ENCODE results near the gene SLC3A2. TPM values are rescaled to one million over a fixed set of nuclear protein-coding genes. Genes with fewer than 3 reads are reported as not detected.

Gene SLC3A2
- total RNA-seq, 5 donors from 2014 or later (not counting 1 experiment from before 2014, with no cell fraction given): 178 to 248 (median 237) TPM

DNA sequence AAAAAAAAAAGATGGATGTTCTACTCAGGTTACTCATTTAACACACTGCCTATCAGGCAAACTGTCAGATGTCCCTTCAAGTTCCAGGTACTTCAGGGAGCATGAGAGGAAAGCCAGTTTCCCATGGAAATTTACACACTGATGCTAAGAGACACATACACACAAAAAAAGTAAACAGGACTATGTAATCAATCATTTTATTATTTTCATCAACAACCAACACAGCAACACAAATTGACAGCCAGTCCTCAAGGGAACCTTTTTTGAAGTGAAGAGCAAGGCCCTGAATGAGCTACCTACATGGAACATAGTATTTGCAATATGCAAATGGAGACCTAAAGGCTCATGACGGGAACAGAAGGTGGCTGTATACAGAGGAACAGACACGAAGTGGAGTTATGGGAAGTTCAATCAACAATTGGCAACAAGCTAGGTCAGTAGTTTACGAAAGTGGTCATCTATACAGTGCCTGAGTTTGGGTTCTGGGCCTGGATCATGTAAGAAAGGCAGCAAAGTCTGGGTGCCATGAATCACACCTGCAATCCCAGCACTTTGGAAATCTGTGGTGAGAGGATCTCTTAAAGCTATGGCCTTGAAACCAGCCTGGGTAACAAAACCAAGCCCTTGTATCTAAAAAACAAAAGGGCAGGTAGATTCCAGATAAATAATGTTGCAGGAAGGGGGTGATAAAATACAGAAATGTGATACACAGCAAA, 28.7 kb upstream of the SLC3A2 start:
- ChIA-PET POLR2A (interaction anchor here (0.5 to 6.5 kb wide), 6 partner anchors 9 to 98 kb away, joined by 3 to 71 read pairs (median 4); partner anchors contain the start of genes WDR74 (in 1 of the 2) and ZBTB3 (in 1 of the 2)), CTCF (interaction anchor here (1.0 to 1.4 kb wide), 2 partner anchors 11 to 66 kb away, joined by 3 to 4 read pairs; no protein-coding TSS in a partner anchor)
- H3K36me3 Mint-ChIP-seq: peaks cover 38% of the 10 kb centered on the region
- peak overlapping the region; percentile 72 to 76 for H3K27ac Mint-ChIP-seq
- H3K4me3 ChIP-seq (ENCODE audit: control insufficient read depth in 1 of 2, extremely low read depth in 1 of 2, low read length in 1 of 2): no peak overlapping the region
- peak overlapping the region in 2 of 3 donors; percentile 10 to 22 for H3K4me3 Mint-ChIP-seq
- ATAC-seq (replicated peaks in 1 of 4): no peak
- no peaks in the 10 kb centered on the region for H3K27me3 ChIP-seq (replicated peaks in 1 of 2; ENCODE audit: control insufficient read depth in 2 of 2, extremely low read depth in 1 of 2, insufficient read depth in 2 of 2, low read length in 1 of 2)
- no peaks in the 10 kb centered on the region for H3K27me3 Mint-ChIP-seq
- no peak for DNase-seq
- H3K9me3 ChIP-seq: no peaks in the 10 kb centered on the region
- WGBS (ENCODE audit: insufficient coverage): 46% methylated on average over 3 of the region's 3 CpGs
- peak overlapping the region; percentile 3 for H3K27ac ChIP-seq (ENCODE audit: low read length)
- peaks cover 32 to 35% of the 10 kb centered on the region in 2 experiments for H3K4me1 ChIP-seq (ENCODE audit: control insufficient read depth in 1 of 2, extremely low read depth in 1 of 2, insufficient read depth in 2 of 2, low read length in 2 of 2)
- H3K36me3 ChIP-seq (ENCODE audit: control insufficient read depth in 2 of 2, extremely low read depth in 1 of 2, insufficient read depth in 1 of 2, low read length in 1 of 2): peaks cover 0 to 33% of the 10 kb centered on the region in 2 donors
- peaks cover 43 to 58% (median 47%) of the 10 kb centered on the region in 3 donors for H3K4me1 Mint-ChIP-seq
- H3K9me3 Mint-ChIP-seq: no peaks in the 10 kb centered on the region

DNA sequence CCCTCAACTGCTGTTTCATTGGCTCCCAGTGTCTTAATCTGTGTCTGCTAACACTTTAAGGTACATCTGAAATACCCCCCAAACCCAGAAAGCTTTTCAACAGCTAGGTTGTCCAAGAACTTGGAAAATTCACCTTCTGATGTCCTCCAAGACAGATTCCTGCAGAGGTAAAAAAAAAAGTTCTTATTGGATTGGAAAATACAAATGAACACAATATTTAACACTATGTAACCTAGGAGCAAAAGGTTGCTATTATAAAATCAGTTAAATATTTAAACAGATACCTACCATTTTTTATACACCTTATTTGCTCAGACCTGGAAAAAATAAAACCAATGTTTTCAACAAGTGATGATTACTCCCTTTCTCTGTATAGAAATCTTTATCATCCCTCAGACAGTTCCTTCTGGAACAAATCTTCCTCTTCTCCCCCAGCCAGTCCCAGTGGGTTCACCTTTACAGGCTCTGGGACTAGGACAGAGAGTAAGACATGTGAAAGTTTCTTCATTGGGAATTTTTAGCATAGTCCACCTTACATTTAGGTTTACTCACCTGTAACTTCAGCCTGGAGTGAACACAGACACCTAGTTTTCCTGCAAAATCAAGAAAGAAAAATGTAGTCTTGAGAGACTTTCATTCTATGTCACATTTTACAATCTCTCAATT, 28.0 kb upstream of the SLC3A2 start:
- Mint-ChIP-seq H3K27me3 (no peaks in the 10 kb centered on the region), H3K4me3 (peak overlapping the region; percentile 93 to 98 (median 97)), H3K36me3 (peaks cover 38% of the 10 kb centered on the region), H3K9me3 (no peaks in the 10 kb centered on the region), H3K27ac (peak overlapping the region; percentile 7 to 96), H3K4me1 (peaks cover 44 to 61% (median 54%) of the 10 kb centered on the region in 3 donors)
- DNase-seq: no peak
- no peak overlapping the region for H3K27ac ChIP-seq (ENCODE audit: low read length)
- peaks cover 32 to 40% of the 10 kb centered on the region in 2 experiments for H3K4me1 ChIP-seq (ENCODE audit: control insufficient read depth in 1 of 2, extremely low read depth in 1 of 2, insufficient read depth in 2 of 2, low read length in 2 of 2)
- peaks cover 0 to 33% of the 10 kb centered on the region in 2 donors for H3K36me3 ChIP-seq (ENCODE audit: control insufficient read depth in 2 of 2, extremely low read depth in 1 of 2, insufficient read depth in 1 of 2, low read length in 1 of 2)
- no peak for ATAC-seq (replicated peaks in 1 of 4)
- CTCF ChIA-PET: interaction anchor here in 1 of 2 donors (1.4 kb wide), 1 partner anchor 10 kb away, joined by 4 read pairs; no protein-coding TSS in a partner anchor
- no peaks in the 10 kb centered on the region for H3K9me3 ChIP-seq
- no peaks in the 10 kb centered on the region for H3K27me3 ChIP-seq (replicated peaks in 1 of 2; ENCODE audit: control insufficient read depth in 2 of 2, extremely low read depth in 1 of 2, insufficient read depth in 2 of 2, low read length in 1 of 2)
- POLR2A ChIA-PET: interaction anchor here (0.5 to 6.5 kb wide), 6 partner anchors 10 to 99 kb away, joined by 3 to 71 read pairs (median 6); partner anchors contain the start of genes TMEM179B (in 1 of the 2), WDR74 (in 1 of the 2) and ZBTB3 (in 1 of the 2)
- no peak overlapping the region for H3K4me3 ChIP-seq (ENCODE audit: control insufficient read depth in 1 of 2, extremely low read depth in 1 of 2, low read length in 1 of 2)

DNA sequence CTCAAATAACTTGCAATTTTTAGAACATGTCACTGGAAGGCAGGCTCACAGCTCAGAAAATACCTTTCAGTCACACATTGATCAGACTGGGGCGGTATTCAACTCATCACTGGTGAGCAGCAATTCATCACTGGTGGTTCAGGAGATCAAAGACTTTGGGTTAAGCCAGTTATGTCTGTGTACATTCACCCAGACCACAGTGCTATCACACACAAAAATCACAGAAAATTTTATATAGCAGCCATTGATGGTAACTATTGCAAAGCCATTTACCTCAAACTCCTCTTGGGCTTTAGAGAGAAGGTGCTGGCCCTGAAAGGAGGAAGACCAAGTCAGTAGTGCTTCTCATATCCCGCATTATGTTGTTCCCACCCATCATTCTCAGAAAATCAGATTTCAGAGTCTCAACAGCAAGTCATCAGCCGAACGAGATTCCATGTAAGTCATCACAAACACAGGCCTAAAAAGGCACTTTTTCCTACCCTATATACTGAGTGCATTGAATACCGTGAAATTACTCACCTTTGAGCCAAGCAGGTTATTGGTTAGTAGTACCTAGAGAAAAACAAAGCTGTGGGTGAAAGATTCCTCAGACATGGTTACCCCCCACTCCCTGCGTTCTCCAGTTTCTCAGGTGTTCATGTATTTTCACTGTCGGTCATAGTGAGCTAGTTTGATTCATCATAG, 27.3 kb upstream of the SLC3A2 start:
- H3K9me3 ChIP-seq: no peaks in the 10 kb centered on the region
- peak overlapping the region; percentile 93 to 98 (median 97) for H3K4me3 Mint-ChIP-seq
- H3K27me3 Mint-ChIP-seq: no peaks in the 10 kb centered on the region
- H3K4me1 Mint-ChIP-seq: peaks cover 46 to 67% (median 62%) of the 10 kb centered on the region in 3 donors
- WGBS (ENCODE audit: insufficient coverage): 10% methylated on average over 2 of the region's 7 CpGs
- peak in 1 of 35 experiments; percentile 52 for DNase-seq
- POLR2A ChIA-PET: interaction anchor here (0.6 to 6.5 kb wide), 17 partner anchors 9 to 188 kb away, joined by 3 to 71 read pairs (median 4); partner anchors contain the start of genes C11orf98 (in 1 of the 2), CSKMT (in 1 of the 2), LBHD1 (in 1 of the 2) and SLC3A2 (in 1 of the 2)
- H3K9me3 Mint-ChIP-seq: no peaks in the 10 kb centered on the region
- peak overlapping the region; percentile 15 for H3K27ac ChIP-seq (ENCODE audit: low read length)
- CTCF ChIA-PET: interaction anchor here in 1 of 2 donors (1.1 to 1.2 kb wide), 4 partner anchors 11 to 67 kb away, joined by 3 to 4 read pairs (median 4); partner anchors contain the start of gene SLC3A2
- peaks cover 32 to 40% of the 10 kb centered on the region in 2 experiments for H3K4me1 ChIP-seq (ENCODE audit: control insufficient read depth in 1 of 2, extremely low read depth in 1 of 2, insufficient read depth in 2 of 2, low read length in 2 of 2)
- H3K36me3 Mint-ChIP-seq: peaks cover 38% of the 10 kb centered on the region
- no peak for ATAC-seq (replicated peaks in 1 of 4)
- H3K36me3 ChIP-seq (ENCODE audit: control insufficient read depth in 2 of 2, extremely low read depth in 1 of 2, insufficient read depth in 1 of 2, low read length in 1 of 2): peaks cover 0 to 33% of the 10 kb centered on the region in 2 donors
- peak overlapping the region; percentile 94 to 96 for H3K27ac Mint-ChIP-seq
- peak overlapping the region; percentile 12 to 81 for H3K4me3 ChIP-seq (ENCODE audit: control insufficient read depth in 1 of 2, extremely low read depth in 1 of 2, low read length in 1 of 2)
- no peaks in the 10 kb centered on the region for H3K27me3 ChIP-seq (replicated peaks in 1 of 2; ENCODE audit: control insufficient read depth in 2 of 2, extremely low read depth in 1 of 2, insufficient read depth in 2 of 2, low read length in 1 of 2)

DNA sequence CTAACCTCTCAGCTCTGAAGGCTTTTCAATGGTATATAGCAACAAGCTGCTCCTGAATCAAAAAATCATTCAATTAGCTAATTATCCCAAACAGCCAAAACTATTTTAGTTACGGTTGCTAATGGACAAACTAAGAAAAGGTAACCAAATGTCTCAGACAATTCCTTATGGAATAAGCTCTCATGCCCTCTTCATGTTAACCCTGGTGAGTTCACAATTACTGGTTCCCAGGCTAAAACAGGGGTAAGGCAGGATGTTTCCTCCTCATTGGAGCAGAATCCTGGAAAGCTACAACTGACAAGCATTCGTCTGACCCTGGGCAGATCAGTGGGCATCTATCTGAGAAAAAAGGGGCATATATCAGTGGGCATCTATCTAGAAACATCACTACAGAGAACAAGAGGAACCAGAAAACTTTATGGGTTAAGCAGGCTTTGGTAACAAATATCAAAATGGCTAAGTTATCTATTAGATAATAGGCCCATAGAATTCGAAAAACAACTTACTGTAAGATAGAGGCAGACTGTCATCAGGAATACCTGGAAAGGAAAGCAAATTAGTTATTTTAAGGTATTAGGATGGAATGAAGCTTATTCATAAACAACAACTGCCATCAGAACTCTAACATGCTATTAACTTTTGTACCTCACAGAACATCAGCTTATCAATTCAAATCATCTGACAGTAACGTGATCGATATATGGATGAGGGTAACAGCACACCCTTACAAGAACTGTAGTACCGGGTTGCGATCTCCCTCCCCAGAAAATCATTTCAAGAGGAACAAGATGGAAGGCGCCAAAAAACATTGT, 26.5 kb upstream of the SLC3A2 start:
- CTCF ChIA-PET: interaction anchor here (0.5 to 1.2 kb wide), 7 partner anchors 12 to 262 kb away, joined by 3 to 5 read pairs (median 3); partner anchors contain the start of gene SLC3A2 (in 1 of the 2)
- WGBS (ENCODE audit: insufficient coverage): no CpG with 5 or more reads among the region's 8 CpGs

DNA sequence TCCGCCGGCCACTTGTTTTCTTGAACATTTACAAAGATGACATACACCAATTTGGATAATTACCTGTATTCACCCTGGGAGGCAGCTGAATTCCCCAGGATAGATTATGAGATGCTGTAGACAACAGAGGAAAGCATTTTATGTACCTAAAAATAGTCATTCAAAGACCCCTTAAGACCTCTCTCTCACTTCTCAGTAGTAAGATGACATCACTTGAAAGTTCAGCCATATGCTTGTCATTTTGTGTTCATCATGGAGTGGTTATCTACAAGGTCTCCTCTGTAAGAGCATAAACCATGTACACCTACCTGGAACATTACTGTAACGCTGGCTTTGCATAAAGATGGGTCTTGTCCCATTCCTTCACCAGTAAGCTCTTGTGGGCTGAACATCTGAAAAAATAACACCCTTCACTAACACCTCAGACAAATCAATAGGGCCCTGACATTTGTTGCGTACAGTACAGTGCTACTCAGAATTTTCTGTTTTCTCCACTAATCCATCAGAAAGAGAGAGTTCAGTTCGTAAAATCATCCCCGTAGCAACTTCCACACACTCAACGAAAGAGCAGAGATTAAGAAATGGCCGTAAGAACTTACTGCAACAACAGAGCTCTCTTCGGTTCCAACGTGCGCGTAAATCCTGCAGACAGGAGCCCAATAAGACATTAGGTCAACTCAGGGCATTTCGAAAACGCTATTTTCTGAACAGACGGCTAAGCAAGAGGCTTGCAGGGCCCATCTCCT, 25.7 kb upstream of the SLC3A2 start:
- peak overlapping the region; percentile 62 for H3K27ac ChIP-seq (ENCODE audit: low read length)
- WGBS (ENCODE audit: insufficient coverage): 0% methylated on average over 11 of the region's 15 CpGs
- Mint-ChIP-seq H3K27me3 (no peaks in the 10 kb centered on the region), H3K4me3 (peak overlapping the region; percentile 93 to 98 (median 97)), H3K36me3 (peaks cover 38% of the 10 kb centered on the region), H3K27ac (peak overlapping the region; percentile 94 to 96), H3K4me1 (peaks cover 45 to 65% (median 63%) of the 10 kb centered on the region in 3 donors), H3K9me3 (no peaks in the 10 kb centered on the region)
- H3K36me3 ChIP-seq (ENCODE audit: control insufficient read depth in 2 of 2, extremely low read depth in 1 of 2, insufficient read depth in 1 of 2, low read length in 1 of 2): peaks cover 0 to 33% of the 10 kb centered on the region in 2 donors
- peak in 1 of 35 experiments; percentile 26 for DNase-seq
- ATAC-seq (replicated peaks in 1 of 4): peak in 1 of 4 experiments; percentile 7
- no peaks in the 10 kb centered on the region for H3K9me3 ChIP-seq
- H3K27me3 ChIP-seq (replicated peaks in 1 of 2; ENCODE audit: control insufficient read depth in 2 of 2, extremely low read depth in 1 of 2, insufficient read depth in 2 of 2, low read length in 1 of 2): no peaks in the 10 kb centered on the region
- peaks cover 32 to 40% of the 10 kb centered on the region in 2 experiments for H3K4me1 ChIP-seq (ENCODE audit: control insufficient read depth in 1 of 2, extremely low read depth in 1 of 2, insufficient read depth in 2 of 2, low read length in 2 of 2)
- ChIA-PET POLR2A (interaction anchor here (0.5 to 6.5 kb wide), 31 partner anchors 11 to 349 kb away, joined by 3 to 71 read pairs (median 4); partner anchors contain the start of genes STX5 (in 2 of the 2), C11orf98 (in 1 of the 2), CSKMT (in 1 of the 2) and EEF1G (in 1 of the 2)), CTCF (interaction anchor here (0.5 to 2.8 kb wide), 6 partner anchors 14 to 263 kb away, joined by 3 to 19 read pairs (median 4); partner anchors contain the start of genes B3GAT3 (in 1 of the 2) and ZBTB3 (in 1 of the 2))
- H3K4me3 ChIP-seq (ENCODE audit: control insufficient read depth in 1 of 2, extremely low read depth in 1 of 2, low read length in 1 of 2): peak overlapping the region; percentile 81 to 100

More for the DNA sequence above, 26.5 kb upstream of the SLC3A2 start:
- Histone ChIP-seq H3K9me3 (no peaks in the 10 kb centered on the region), H3K36me3 (ENCODE audit: control insufficient read depth in 2 of 2, extremely low read depth in 1 of 2, insufficient read depth in 1 of 2, low read length in 1 of 2) (peaks cover 0 to 33% of the 10 kb centered on the region in 2 donors), H3K27ac (ENCODE audit: low read length) (peak overlapping the region; percentile 62), H3K4me1 (ENCODE audit: control insufficient read depth in 1 of 2, extremely low read depth in 1 of 2, insufficient read depth in 2 of 2, low read length in 2 of 2) (peaks cover 32 to 40% of the 10 kb centered on the region in 2 experiments), H3K4me3 (ENCODE audit: control insufficient read depth in 1 of 2, extremely low read depth in 1 of 2, low read length in 1 of 2) (peak overlapping the region; percentile 81 to 100), H3K27me3 (replicated peaks in 1 of 2; ENCODE audit: control insufficient read depth in 2 of 2, extremely low read depth in 1 of 2, insufficient read depth in 2 of 2, low read length in 1 of 2) (no peaks in the 10 kb centered on the region)
- H3K9me3 Mint-ChIP-seq: no peaks in the 10 kb centered on the region
- POLR2A ChIA-PET: interaction anchor here (0.5 to 6.5 kb wide), 29 partner anchors 8 to 430 kb away, joined by 3 to 71 read pairs (median 4); partner anchors contain the start of genes C11orf98 (in 1 of the 2), CSKMT (in 1 of the 2), EEF1G (in 1 of the 2) and LBHD1 (in 1 of the 2)
- H3K27me3 Mint-ChIP-seq: no peaks in the 10 kb centered on the region
- DNase-seq (no peak), ATAC-seq (replicated peaks in 1 of 4) (no peak)
- H3K4me3 Mint-ChIP-seq: peak overlapping the region; percentile 93 to 98 (median 97)
- peaks cover 38% of the 10 kb centered on the region for H3K36me3 Mint-ChIP-seq
- H3K27ac Mint-ChIP-seq: peak overlapping the region; percentile 94 to 96
- H3K4me1 Mint-ChIP-seq: peaks cover 45 to 65% (median 63%) of the 10 kb centered on the region in 3 donors

Data from T-cell (primary cell).